Measurements from ENCODE around the gene FARS2. TPM values are rescaled to one million over a fixed set of nuclear protein-coding genes. Genes with fewer than 3 reads are reported as not detected.

Gene FARS2
- total and polyA plus RNA-seq, 9 of the 15 experiments (the other 6 are each of a cell fraction or from before 2014, with no cell fraction given): 16.5 to 62.2 (median 27.0) TPM

GRCh38 chr6:5667737-5668136, 406.4 kb downstream of the FARS2 start (continued):
- TF ChIP-seq ZNF518B (CRISPR knock-in tag; IDR thresholded peaks at IDR 0.05) (no peak), ZSCAN29 (IDR thresholded peaks at IDR 0.05) (no peak), TARDBP (IDR thresholded peaks at IDR 0.05) (no peak), CTBP1 (IDR thresholded peaks at IDR 0.05; ENCODE audit: borderline replicate concordance) (no peak), MCM2 (IDR thresholded peaks at IDR 0.05; ENCODE audit: low read depth) (no peak), FOXM1 (IDR thresholded peaks at IDR 0.05; ENCODE audit: low read depth) (no peak), FOXM1 (CRISPR knock-in tag; IDR thresholded peaks at IDR 0.05; ENCODE audit: low read depth) (no peak), KDM1A (IDR thresholded peaks at IDR 0.05) (no peak)

- Histone ChIP-seq H3K36me3 (ENCODE audit: control insufficient read depth, insufficient read depth, low read length) (no peaks in the 10 kb centered on the region), H3K9me1 (ENCODE audit: control insufficient read depth, insufficient read depth, low read length) (no peaks in the 10 kb centered on the region), H3K4me3 (no peak overlapping the region), H2AFZ (ENCODE audit: low read depth, low read length) (no peak overlapping the region), H3K4me1 (replicated peaks in 1 of 2; ENCODE audit: control insufficient read depth in 2 of 2, insufficient read depth in 2 of 2, low read length in 2 of 2) (peaks cover 0 to 17% of the 10 kb centered on the region in 2 experiments; a peak in 4 of 5 replicates), H3K79me2 (ENCODE audit: control insufficient read depth, insufficient read depth, low read length) (no peaks in the 10 kb centered on the region), H3K27ac (ENCODE audit: extremely low read depth, low read depth, low read length) (peak overlapping the region; percentile 23; the same call in 1 of the 3 replicates), H3K4me2 (ENCODE audit: insufficient read depth, low read length) (no peak overlapping the region), H4K20me1 (replicated peaks; ENCODE audit: control insufficient read depth, insufficient read depth, low read length) (no peaks in the 10 kb centered on the region), H3K27me3 (ENCODE audit: control insufficient read depth in 2 of 2, insufficient read depth in 2 of 2, low read length in 2 of 2) (no peaks in the 10 kb centered on the region), H3K9ac (ENCODE audit: insufficient read depth in 1 of 2, low read depth in 2 of 2, low read length in 2 of 2) (no peak overlapping the region), H3K9me3 (replicated peaks; ENCODE audit: control insufficient read depth, insufficient read depth, low read depth, low read length) (no peaks in the 10 kb centered on the region)
- in situ Hi-C loops (cut with MboI) (no loop called here), intact Hi-C loops (cut with micrococcal nuclease) (loop anchor here (5.0 kb wide), 1 partner anchor 198 kb away; no protein-coding TSS in a partner anchor)
- DNase-seq (ENCODE audit: extremely low read depth in 1 of 4, low spot score in 3 of 4) (no peak), ATAC-seq (no peak; the same call in 1 of the 3 replicates), FAIRE-seq (no peak)
- ChIA-PET POLR2A (no interaction called here), CTCF (ENCODE audit: low intra/inter-chr PET ratio) (no interaction called here)
- 81% methylated on average over 2 of the region's 2 CpGs for WGBS (ENCODE audit: insufficient coverage, low coverage, missing lambda C conversion rate)
- BruUV-seq (replicated peaks): no TSS peak
- TF ChIP-seq ADNP (tag; IDR thresholded peaks at IDR 0.05): no peak
- TF ChIP-seq NFYB (IDR thresholded peaks at IDR 0.05; ENCODE audit: extremely low read depth, insufficient read length): no peak
- no peak for TF ChIP-seq ZNF695 (CRISPR knock-in tag; IDR thresholded peaks at IDR 0.05)
- TF ChIP-seq ESRRB (CRISPR knock-in tag; IDR thresholded peaks at IDR 0.05; ENCODE audit: borderline replicate concordance): no peak
- TF ChIP-seq ZNF274 (IDR thresholded peaks at IDR 0.05; ENCODE audit: borderline replicate concordance, low read depth, low read length): no peak
- no peak for TF ChIP-seq ZNF124 (CRISPR knock-in tag; IDR thresholded peaks at IDR 0.05)
- no peak for TF ChIP-seq ZNF696 (CRISPR knock-in tag; conservative IDR thresholded peaks at IDR 0.05)
- no peak for TF ChIP-seq ZNF311 (CRISPR knock-in tag; IDR thresholded peaks at IDR 0.05)
- no peak for TF ChIP-seq HMG20A (CRISPR knock-in tag; conservative IDR thresholded peaks at IDR 0.05)
- no peak for TF ChIP-seq ELF1 (tag; IDR thresholded peaks at IDR 0.05)
- TF ChIP-seq, protein P1, sequence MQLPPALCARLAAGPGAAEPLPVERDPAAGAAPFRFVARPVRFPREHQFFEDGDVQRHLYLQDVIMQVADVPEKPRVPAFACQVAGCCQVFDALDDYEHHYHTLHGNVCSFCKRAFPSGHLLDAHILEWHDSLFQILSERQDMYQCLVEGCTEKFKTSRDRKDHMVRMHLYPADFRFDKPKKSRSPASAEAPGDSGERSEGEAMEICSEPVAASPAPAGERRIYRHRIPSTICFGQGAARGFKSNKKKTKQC (CRISPR knock-in tag; IDR thresholded peaks at IDR 0.05): no peak
- TF ChIP-seq ATF2 (CRISPR knock-in tag; IDR thresholded peaks at IDR 0.05): no peak
These were observed 409.1 kb downstream of the FARS2 start for GRCh38 chr6:5670381-5670780.
